Testis (tissue), 3 donors: ENCODE data around the gene RNF126. TPM values are rescaled to one million over a fixed set of nuclear protein-coding genes. Genes with fewer than 3 reads are reported as not detected.

Experiments
- DNase-seq: peaks from one replicate; pipeline ENCODE4 v3.0.0-alpha.2; 2019
- H3K27ac ChIP-seq, 2 donors: fragments of 200-600 bp; sonication (generic); one replicate each; pipeline ENCODE4 v1.5.1; 2019
- H3K27me3 ChIP-seq: fragments of 200-600 bp; sonication (generic); one replicate; pipeline ENCODE4 v1.5.1; 2019
- H3K36me3 ChIP-seq: fragments of 200-600 bp; sonication (generic); one replicate; pipeline ENCODE4 v1.5.1; 2017; ENCODE audit warnings: low read depth; ENCODE audit errors: missing control alignments
- H3K4me1 ChIP-seq: fragments of 200-600 bp; sonication (generic); one replicate; pipeline ENCODE4 v1.5.1; 2019
- H3K4me3 ChIP-seq, 2 donors: fragments of 200-600 bp; sonication (generic); one replicate each; pipeline ENCODE4 v1.5.1; 2017 to 2019
- H3K9me3 ChIP-seq: fragments of 200-600 bp; sonication (generic); one replicate; pipeline ENCODE4 v1.5.1; 2017
- POLR2A ChIP-seq: fragments of 450-650 bp; IDR thresholded peaks from one replicate; pipeline ENCODE4 v1.6.1; 2017; ENCODE audit warnings: antibody characterized with exemption, mild to moderate bottlenecking, moderate library complexity
- WGBS, 2 donors: methylation state at CpG; one replicate each; pipeline ENCODE4 v1.1.5; 2018; 5-methylcytosine and 5-hydroxymethylcytosine counted together
- intact Hi-C: fragments of 100-400 bp; cut with DNase I; formaldehyde crosslinking; loops from one replicate; pipeline ENCODE4 v1.15.1; 2023; ENCODE audit warnings: low total_unique reads
- polyA plus RNA-seq: library from polyadenylated mRNA; stranded (reverse); fragments of 350-450 nt; fragmentation: Illumina TruSeq; extraction: RNeasy Lipid Tissue Mini Kit (QIAGEN cat#74804); gene quantifications from one replicate; pipeline ENCODE4 v1.2.3, GENCODE V29; 2014; ENCODE audit warnings: low read depth, low replicate concordance; ENCODE audit not compliant: insufficient read depth
- total RNA-seq, 2 donors: library from RNA; depleted of rRNA; stranded (reverse); fragments of >200 nt; gene quantifications; one replicate each; pipeline ENCODE4 v1.2.3, GENCODE V29; 2016
- TF ChIP-seq, protein P1 (sequence below), 3 experiments: fragments of 450-650 bp in 2 of 3; fragments of 200-600 bp in 1 of 3; sonication (generic) in 1 of 3; IDR thresholded peaks; one replicate each; pipeline ENCODE4 v1.5.1; 2016 to 2019; ENCODE audit warnings: antibody characterized with exemption in 3 of 3, mild to moderate bottlenecking in 2 of 3, moderate library complexity in 1 of 3

RNF126 gene
- total and polyA plus RNA-seq, 3 donors from 2014 or later: 107 to 158 (median 148) TPM

DNA sequence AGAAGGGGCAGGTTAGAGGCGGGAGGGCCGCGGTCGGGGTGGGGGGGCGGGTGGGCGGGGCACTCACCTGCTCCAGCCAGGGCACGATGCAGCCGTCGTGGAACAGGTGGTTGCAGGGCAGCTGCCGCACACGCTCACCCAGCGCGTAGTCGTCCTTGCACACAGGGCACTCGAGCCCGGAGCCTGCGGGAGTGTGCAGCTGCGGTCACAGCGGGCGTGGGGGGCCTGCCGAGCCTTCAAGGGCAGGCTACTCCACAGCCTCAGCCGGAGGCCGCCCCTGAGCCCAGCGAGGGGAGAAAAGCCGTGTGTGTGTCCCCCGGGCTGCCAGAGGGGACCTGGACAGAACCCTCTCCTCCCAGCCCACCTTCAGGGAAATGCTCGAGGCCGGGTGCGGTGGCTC lies 14.7 kb downstream of the RNF126 start:
- WGBS, 2 donors: 73 to 89% methylated on average over 3 to 29 of the region's 29 CpGs

DNA sequence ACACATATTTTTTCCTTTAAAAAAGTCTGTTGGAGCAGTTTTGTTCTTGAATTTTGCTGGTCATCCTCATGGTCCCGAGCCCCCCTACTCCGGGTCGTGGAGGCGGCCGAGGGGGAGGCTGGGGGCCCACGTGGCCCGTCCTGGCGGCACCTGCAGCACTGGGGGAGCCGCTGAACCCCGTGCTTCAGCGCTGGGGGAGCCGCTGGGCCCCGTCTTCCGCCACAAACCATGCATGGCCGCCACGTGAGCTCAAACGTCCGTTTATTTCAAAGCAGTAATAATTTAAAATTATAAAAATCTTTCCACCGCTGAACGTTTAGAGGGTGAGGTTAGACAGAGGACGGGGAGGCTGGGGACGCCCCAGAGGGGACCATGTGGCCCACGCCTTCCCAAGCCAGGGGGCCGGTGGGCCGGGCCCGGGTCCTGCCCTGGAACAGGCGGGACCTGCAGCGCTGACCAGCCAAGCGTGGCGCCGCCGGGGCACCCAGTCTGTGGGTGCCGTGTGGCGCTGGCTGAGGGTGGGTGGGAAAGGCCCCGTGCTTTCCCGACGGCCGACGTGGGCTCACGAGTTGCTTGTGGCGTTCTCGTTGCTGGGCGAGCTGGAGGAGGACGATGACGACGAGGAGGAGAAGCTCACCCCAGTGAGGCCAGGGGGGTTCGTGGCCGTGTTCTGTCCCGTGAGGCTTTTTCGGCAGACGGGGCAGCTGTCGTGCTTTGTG lies 15.3 kb downstream of the RNF126 start:
- Histone ChIP-seq H3K27ac (no peak overlapping the region), H3K4me3 (no peak overlapping the region), H3K36me3 (no peaks in the 10 kb centered on the region), H3K4me1 (peaks cover 6% of the 10 kb centered on the region), H3K9me3 (no peaks in the 10 kb centered on the region), H3K27me3 (no peaks in the 10 kb centered on the region)
- 91 to 96% methylated on average over 40 to 52 of the region's 52 CpGs for WGBS, 2 donors
- intact Hi-C loops: no loop called here
- TF ChIP-seq, protein P1, sequence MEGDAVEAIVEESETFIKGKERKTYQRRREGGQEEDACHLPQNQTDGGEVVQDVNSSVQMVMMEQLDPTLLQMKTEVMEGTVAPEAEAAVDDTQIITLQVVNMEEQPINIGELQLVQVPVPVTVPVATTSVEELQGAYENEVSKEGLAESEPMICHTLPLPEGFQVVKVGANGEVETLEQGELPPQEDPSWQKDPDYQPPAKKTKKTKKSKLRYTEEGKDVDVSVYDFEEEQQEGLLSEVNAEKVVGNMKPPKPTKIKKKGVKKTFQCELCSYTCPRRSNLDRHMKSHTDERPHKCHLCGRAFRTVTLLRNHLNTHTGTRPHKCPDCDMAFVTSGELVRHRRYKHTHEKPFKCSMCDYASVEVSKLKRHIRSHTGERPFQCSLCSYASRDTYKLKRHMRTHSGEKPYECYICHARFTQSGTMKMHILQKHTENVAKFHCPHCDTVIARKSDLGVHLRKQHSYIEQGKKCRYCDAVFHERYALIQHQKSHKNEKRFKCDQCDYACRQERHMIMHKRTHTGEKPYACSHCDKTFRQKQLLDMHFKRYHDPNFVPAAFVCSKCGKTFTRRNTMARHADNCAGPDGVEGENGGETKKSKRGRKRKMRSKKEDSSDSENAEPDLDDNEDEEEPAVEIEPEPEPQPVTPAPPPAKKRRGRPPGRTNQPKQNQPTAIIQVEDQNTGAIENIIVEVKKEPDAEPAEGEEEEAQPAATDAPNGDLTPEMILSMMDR (IDR thresholded peaks at IDR 0.05): no peak
- no peak for TF ChIP-seq POLR2A
- no peak for DNase-seq

More for the DNA sequence above, 14.7 kb downstream of the RNF126 start:
- DNase-seq: no peak
- H3K4me3 ChIP-seq: no peak overlapping the region
- no peaks in the 10 kb centered on the region for H3K27me3 ChIP-seq
- peaks cover under 1% of the 10 kb centered on the region for H3K4me1 ChIP-seq
- no peak overlapping the region for H3K27ac ChIP-seq
- H3K9me3 ChIP-seq: no peaks in the 10 kb centered on the region
- no peaks in the 10 kb centered on the region for H3K36me3 ChIP-seq
- TF ChIP-seq POLR2A: no peak
- TF ChIP-seq, protein P1 (IDR thresholded peaks at IDR 0.05): no peak
- intact Hi-C loops: no loop called here

DNA sequence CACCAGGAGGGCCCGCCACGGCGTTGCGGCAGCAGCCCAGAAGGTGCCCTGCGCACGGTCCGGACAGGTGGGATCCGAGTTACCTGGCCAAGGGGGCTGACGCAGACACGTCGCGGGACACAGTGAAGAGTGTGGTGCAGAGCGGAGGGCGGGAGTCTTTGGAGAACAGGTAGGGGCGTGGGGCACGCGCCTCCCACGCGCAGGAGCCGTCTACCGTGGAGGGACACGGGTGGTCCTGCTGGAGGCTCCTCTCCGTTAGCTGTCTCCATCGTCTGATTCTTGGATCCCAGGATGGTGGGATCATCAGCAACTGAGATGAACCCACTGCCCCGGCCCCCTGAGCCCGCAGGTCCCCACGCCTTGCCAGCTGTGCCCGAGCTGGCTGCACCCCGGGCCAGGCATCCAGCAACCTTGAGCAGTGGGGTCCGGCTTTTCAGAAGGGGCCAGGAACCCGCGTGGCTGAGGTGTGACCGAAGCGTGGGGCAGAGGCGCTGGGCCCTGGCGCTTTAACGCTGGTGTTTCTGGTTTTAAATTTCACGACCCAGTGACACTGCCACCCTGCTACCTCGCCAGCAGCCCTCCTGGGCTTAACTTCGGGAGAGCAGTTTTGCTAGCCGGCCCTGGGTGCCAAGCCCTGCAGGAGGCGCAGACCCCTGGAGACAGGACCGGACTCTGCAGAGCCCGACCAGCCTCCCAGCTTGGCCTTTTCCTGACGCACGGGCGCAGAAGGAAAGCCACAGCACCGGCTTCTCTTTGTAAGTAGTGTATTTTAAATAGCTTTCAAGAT lies 16.0 kb downstream of the RNF126 start:
- TF ChIP-seq, protein P1 (IDR thresholded peaks at IDR 0.05): no peak
- TF ChIP-seq POLR2A: no peak
- H3K9me3 ChIP-seq: no peaks in the 10 kb centered on the region
- no peak for DNase-seq
- peaks cover 6% of the 10 kb centered on the region for H3K4me1 ChIP-seq
- H3K36me3 ChIP-seq: no peaks in the 10 kb centered on the region
- H3K27ac ChIP-seq: no peak overlapping the region
- H3K4me3 ChIP-seq: no peak overlapping the region
- intact Hi-C loops: no loop called here
- no peaks in the 10 kb centered on the region for H3K27me3 ChIP-seq
- WGBS, 2 donors: 91 to 93% methylated on average over 30 to 48 of the region's 48 CpGs

DNA sequence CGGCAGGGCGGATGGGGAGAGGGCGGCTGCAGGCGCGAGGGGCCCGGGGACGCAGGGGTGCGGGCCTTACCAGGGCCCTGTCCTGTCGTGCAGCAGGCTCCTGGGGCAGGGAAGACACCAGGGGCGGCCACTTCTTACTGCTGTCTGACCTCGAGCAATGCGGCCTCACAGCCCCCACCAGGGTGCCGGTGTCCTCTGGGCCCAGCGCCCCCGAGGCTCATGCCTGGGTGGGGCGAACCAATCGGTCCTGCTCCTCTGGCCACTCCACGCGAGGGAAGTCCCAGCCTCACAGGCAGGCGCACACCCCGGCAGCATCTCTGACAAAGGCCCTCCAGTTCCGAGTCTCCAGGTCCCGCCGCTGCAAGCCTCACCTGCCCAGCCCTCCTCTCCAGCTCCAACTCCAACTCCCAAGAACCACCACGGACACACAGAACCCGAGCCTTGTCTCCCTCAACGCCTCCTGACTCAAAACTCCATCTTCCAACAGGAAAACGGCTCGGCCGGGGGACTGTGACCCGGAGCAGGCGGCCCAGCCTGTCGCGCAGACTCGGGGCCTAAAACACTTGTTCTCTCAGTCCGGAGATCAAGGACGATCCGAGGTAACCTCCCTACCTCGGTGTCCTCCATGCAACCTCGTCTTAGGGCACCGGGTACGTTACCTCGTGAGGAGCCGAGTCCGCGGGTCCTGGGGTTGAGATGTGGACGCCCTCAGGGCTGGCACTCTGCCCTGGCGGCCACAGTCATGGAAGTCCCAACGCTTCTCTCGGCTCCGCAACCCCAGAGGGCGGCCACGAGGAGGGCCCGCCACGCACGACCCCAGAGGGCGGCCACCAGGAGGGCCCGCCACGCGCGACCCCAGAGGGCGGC lies 16.9 kb downstream of the RNF126 start:
- H3K27ac ChIP-seq: no peak overlapping the region
- no peak overlapping the region for H3K4me3 ChIP-seq
- H3K36me3 ChIP-seq: no peaks in the 10 kb centered on the region
- peaks cover 6% of the 10 kb centered on the region for H3K4me1 ChIP-seq
- DNase-seq: no peak
- 92 to 94% methylated on average over 26 to 62 of the region's 62 CpGs for WGBS, 2 donors
- intact Hi-C loops: no loop called here
- H3K27me3 ChIP-seq: no peaks in the 10 kb centered on the region
- no peak for TF ChIP-seq POLR2A
- TF ChIP-seq, protein P1 (IDR thresholded peaks at IDR 0.05): no peak
- H3K9me3 ChIP-seq: no peaks in the 10 kb centered on the region
